ENCODE data around the gene RABGAP1L. TPM values are rescaled to one million over a fixed set of nuclear protein-coding genes. Genes with fewer than 3 reads are reported as not detected.
"Not testable (repeated sequence)": the region's sequence is repeated elsewhere in the genome, so short reads cannot be mapped to it uniquely, and the experiment has no call there.

The RABGAP1L gene
- total and polyA plus RNA-seq, 4 donors = 33.7 to 128 (median 62.1) TPM

- no CpG with 5 or more reads among the region's 3 CpGs for WGBS (ENCODE audit: insufficient coverage)
- H3K4me1 ChIP-seq (ENCODE audit: control insufficient read depth, insufficient read depth, low read length) = no peaks in the 10 kb centered on the region
- H3K4me3 ChIP-seq (ENCODE audit: low read depth, low read length) = no peak overlapping the region
- no peak for DNase-seq (ENCODE audit: low read depth in 4 of 6, low spot score in 6 of 6)
- H3K27me3 ChIP-seq (ENCODE audit: control insufficient read depth, insufficient read depth, low read length) = no peaks in the 10 kb centered on the region
- no peaks in the 10 kb centered on the region for H3K36me3 ChIP-seq (ENCODE audit: control insufficient read depth, insufficient read depth, low read length)
- H3K9me3 ChIP-seq (ENCODE audit: control insufficient read depth, insufficient read depth, low read length) = no peaks in the 10 kb centered on the region
- no peak overlapping the region for H3K27ac ChIP-seq (ENCODE audit: low read depth, low read length)
These were observed 544.0 kb downstream of the RABGAP1L start for GRCh38 chr1:174703309-174703708.

GRCh38 chr1:174704300-174704699 is 545.0 kb downstream of the RABGAP1L start:
- DNase-seq (ENCODE audit: low read depth in 4 of 6, low spot score in 6 of 6) = no peak
- no peaks in the 10 kb centered on the region for H3K27me3 ChIP-seq (ENCODE audit: control insufficient read depth, insufficient read depth, low read length)
- H3K27ac ChIP-seq (ENCODE audit: low read depth, low read length) = no peak overlapping the region
- H3K4me3 ChIP-seq (ENCODE audit: low read depth, low read length) = no peak overlapping the region
- no peaks in the 10 kb centered on the region for H3K36me3 ChIP-seq (ENCODE audit: control insufficient read depth, insufficient read depth, low read length)
- no peaks in the 10 kb centered on the region for H3K9me3 ChIP-seq (ENCODE audit: control insufficient read depth, insufficient read depth, low read length)
- no CpG with 5 or more reads among the region's 1 CpG for WGBS (ENCODE audit: insufficient coverage)
- H3K4me1 ChIP-seq (ENCODE audit: control insufficient read depth, insufficient read depth, low read length) = no peaks in the 10 kb centered on the region

DNA sequence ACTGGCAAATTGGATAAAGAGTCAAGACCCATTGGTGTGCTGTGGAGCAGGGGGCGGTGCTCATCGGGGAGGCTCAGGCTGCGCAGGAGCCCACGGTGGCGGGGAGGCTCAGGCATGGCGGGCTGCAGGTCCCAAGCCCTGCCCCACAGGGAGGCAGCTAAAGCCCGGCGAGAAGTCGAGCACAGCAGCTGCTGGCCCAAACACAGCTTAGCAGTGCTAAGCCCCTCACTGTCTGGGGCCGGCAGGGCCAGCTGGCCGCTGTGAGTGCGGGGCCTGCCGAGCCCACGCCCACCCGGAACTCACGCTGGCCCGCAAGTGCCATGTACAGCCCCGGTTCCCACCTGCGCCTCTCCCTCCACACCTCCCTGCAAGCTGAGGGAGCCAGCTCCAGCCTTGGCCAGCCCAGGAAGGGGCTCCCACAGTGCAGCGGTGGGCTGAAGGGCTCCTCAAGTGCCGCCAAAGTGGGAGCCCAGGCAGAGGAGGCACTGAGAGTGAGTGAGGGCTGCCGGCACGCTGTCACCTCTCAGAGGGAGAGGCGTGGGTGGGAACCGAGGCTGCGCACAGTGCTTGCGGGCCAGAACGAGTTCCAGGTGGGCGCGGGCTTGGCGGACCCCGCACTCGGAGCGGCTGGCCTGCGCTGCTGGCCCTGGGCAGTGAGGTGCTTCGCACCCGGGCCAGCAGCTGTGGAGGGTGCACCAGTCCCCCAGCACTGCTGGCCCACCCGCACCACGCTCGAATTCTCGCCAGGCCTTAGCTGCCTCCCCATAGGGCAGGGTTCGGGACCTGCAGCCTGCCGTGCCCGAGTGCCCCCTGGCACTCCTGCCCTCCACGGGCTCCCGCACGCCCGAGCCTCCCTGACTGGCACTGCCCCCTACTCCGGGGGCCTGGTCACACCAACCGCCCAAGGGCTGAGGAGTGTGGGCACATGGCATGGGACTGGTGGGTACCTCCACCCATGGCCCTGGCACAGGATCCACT is 551.8 kb downstream of the RABGAP1L start:
- H3K27ac ChIP-seq (ENCODE audit: low read depth, low read length) = no peak overlapping the region

DNA sequence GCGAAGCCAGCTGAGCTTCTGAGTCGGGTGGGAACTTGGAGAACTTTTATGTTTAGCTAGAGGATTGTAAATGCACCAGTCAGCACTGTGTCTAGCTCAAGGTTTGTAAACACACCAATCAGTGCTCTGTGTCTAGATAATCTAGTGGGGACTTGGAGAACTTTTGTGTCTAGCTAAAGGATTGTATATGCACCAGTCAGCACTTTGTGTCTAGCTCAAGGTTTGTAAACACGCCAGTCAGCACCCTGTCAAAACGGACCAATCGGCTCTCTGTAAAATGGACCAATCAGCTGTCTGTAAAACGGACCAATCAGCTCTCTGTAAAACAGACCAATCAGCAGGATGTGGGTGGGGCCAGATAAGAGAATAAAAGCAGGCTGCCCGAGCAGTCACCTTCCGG is 552.5 kb downstream of the RABGAP1L start:
- H3K4me3 ChIP-seq (ENCODE audit: low read depth, low read length); H3K27me3 ChIP-seq (ENCODE audit: control insufficient read depth, insufficient read depth, low read length); DNase-seq (ENCODE audit: low read depth in 4 of 6, low spot score in 6 of 6); H3K36me3 ChIP-seq (ENCODE audit: control insufficient read depth, insufficient read depth, low read length); H3K27ac ChIP-seq (ENCODE audit: low read depth, low read length); H3K9me3 ChIP-seq (ENCODE audit: control insufficient read depth, insufficient read depth, low read length); H3K4me1 ChIP-seq (ENCODE audit: control insufficient read depth, insufficient read depth, low read length): not testable (repeated sequence)
- WGBS (ENCODE audit: insufficient coverage) = 87% methylated on average over 4 of the region's 8 CpGs

More for the DNA sequence above, 551.8 kb downstream of the RABGAP1L start:
- Histone ChIP-seq H3K27me3 (ENCODE audit: control insufficient read depth, insufficient read depth, low read length) (no peaks in the 10 kb centered on the region), H3K36me3 (ENCODE audit: control insufficient read depth, insufficient read depth, low read length) (peaks cover 10% of the 10 kb centered on the region), H3K4me1 (ENCODE audit: control insufficient read depth, insufficient read depth, low read length) (no peaks in the 10 kb centered on the region), H3K4me3 (ENCODE audit: low read depth, low read length) (no peak overlapping the region), H3K9me3 (ENCODE audit: control insufficient read depth, insufficient read depth, low read length) (no peaks in the 10 kb centered on the region)
- no peak for DNase-seq (ENCODE audit: low read depth in 4 of 6, low spot score in 6 of 6)
- WGBS (ENCODE audit: insufficient coverage) = 98% methylated on average over 46 of the region's 50 CpGs

DNA sequence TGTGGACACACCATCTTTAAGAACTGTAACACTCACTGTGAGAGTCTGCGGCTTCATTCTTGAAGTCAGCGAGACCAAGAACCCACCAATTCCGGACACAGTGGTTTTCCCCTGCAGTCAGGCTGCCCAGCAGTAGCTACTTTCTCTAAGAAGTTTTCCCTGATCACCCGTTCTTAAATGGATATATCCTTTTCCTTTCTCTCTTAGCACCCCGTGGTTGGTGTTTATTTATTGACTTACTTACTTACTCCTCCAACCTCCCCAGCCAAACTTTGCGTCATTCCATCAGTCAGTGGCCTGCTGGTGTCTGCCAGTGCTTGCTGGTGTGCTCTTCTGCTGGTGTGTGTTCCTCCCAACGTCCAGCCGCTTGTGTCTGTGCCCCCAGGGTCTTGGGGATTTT is 553.2 kb downstream of the RABGAP1L start:
- no peaks in the 10 kb centered on the region for H3K27me3 ChIP-seq (ENCODE audit: control insufficient read depth, insufficient read depth, low read length)
- no peak overlapping the region for H3K27ac ChIP-seq (ENCODE audit: low read depth, low read length)
- H3K9me3 ChIP-seq (ENCODE audit: control insufficient read depth, insufficient read depth, low read length) = no peaks in the 10 kb centered on the region
- DNase-seq (ENCODE audit: low read depth in 4 of 6, low spot score in 6 of 6) = no peak
- no peaks in the 10 kb centered on the region for H3K4me1 ChIP-seq (ENCODE audit: control insufficient read depth, insufficient read depth, low read length)
- 84% methylated on average over 6 of the region's 8 CpGs for WGBS (ENCODE audit: insufficient coverage)
- H3K36me3 ChIP-seq (ENCODE audit: control insufficient read depth, insufficient read depth, low read length) = peaks cover 10% of the 10 kb centered on the region
- H3K4me3 ChIP-seq (ENCODE audit: low read depth, low read length) = no peak overlapping the region

- Histone ChIP-seq H3K27ac (ENCODE audit: low read depth, low read length) (peak overlapping the region; percentile 49), H3K27me3 (ENCODE audit: control insufficient read depth, insufficient read depth, low read length) (no peaks in the 10 kb centered on the region)
- WGBS (ENCODE audit: insufficient coverage) = 46% methylated on average over 1 of the region's 1 CpG
These were observed 554.5 kb downstream of the RABGAP1L start for GRCh38 chr1:174713796-174714195.

DNA sequence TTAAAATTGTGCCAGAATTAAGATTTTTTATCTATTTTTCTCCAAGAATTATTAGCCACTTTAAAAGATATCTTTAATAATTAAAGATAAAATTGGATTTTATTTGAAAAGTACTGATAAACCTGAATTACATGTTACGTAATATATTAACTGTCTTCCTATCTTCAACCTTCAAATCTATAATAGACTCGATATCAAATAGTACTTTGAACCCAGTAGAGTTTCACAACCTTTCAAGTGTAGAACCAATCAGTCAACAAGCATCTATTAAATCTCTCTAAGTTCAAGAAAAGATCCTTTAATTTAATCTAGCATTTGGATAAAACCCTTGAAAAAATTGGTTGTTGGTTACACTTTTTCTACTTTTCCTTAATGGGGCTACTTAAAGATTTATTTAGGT is 559.9 kb downstream of the RABGAP1L start:
- 100% methylated on average over 2 of the region's 2 CpGs for WGBS (ENCODE audit: insufficient coverage)
- Histone ChIP-seq H3K36me3 (ENCODE audit: control insufficient read depth, insufficient read depth, low read length) (no peaks in the 10 kb centered on the region), H3K27ac (ENCODE audit: low read depth, low read length) (no peak overlapping the region), H3K4me3 (ENCODE audit: low read depth, low read length) (no peak overlapping the region), H3K4me1 (ENCODE audit: control insufficient read depth, insufficient read depth, low read length) (no peaks in the 10 kb centered on the region), H3K27me3 (ENCODE audit: control insufficient read depth, insufficient read depth, low read length) (no peaks in the 10 kb centered on the region), H3K9me3 (ENCODE audit: control insufficient read depth, insufficient read depth, low read length) (no peaks in the 10 kb centered on the region)
- DNase-seq (ENCODE audit: low read depth in 4 of 6, low spot score in 6 of 6) = no peak

More at GRCh38 chr1:174713796-174714195, 554.5 kb downstream of the RABGAP1L start:
- H3K36me3 ChIP-seq (ENCODE audit: control insufficient read depth, insufficient read depth, low read length) = peaks cover 10% of the 10 kb centered on the region
- DNase-seq (ENCODE audit: low read depth in 4 of 6, low spot score in 6 of 6) = peak in 1 of 6 donors; percentile 46
- no peak overlapping the region for H3K4me3 ChIP-seq (ENCODE audit: low read depth, low read length)
- H3K9me3 ChIP-seq (ENCODE audit: control insufficient read depth, insufficient read depth, low read length) = no peaks in the 10 kb centered on the region
- no peaks in the 10 kb centered on the region for H3K4me1 ChIP-seq (ENCODE audit: control insufficient read depth, insufficient read depth, low read length)

GRCh38 chr1:174720618-174721017 is 561.3 kb downstream of the RABGAP1L start:
- Histone ChIP-seq H3K27me3 (ENCODE audit: control insufficient read depth, insufficient read depth, low read length) (no peaks in the 10 kb centered on the region), H3K4me3 (ENCODE audit: low read depth, low read length) (no peak overlapping the region), H3K4me1 (ENCODE audit: control insufficient read depth, insufficient read depth, low read length) (no peaks in the 10 kb centered on the region), H3K27ac (ENCODE audit: low read depth, low read length) (no peak overlapping the region), H3K36me3 (ENCODE audit: control insufficient read depth, insufficient read depth, low read length) (no peaks in the 10 kb centered on the region), H3K9me3 (ENCODE audit: control insufficient read depth, insufficient read depth, low read length) (no peaks in the 10 kb centered on the region)
- no CpG with 5 or more reads among the region's 1 CpG for WGBS (ENCODE audit: insufficient coverage)
- no peak for DNase-seq (ENCODE audit: low read depth in 4 of 6, low spot score in 6 of 6)

DNA sequence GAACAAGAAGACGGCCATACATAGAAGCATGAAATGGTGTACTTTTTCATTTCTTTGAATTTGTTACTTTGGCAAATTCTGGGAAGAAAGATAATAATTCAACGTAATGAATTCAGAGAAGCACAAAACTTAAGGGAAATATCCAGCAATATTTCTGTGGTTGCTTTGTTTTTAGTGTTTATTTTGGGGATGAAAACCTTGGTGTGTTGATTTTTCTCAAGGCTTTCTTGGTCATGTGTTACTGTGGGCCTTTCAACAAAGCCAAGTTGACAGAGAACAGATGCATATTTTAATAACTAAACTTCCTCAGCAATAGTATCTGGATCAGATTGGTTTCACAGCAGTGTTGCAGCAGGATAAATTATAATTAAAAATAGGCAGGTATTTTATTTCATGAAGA is 561.9 kb downstream of the RABGAP1L start:
- Histone ChIP-seq H3K27me3 (ENCODE audit: control insufficient read depth, insufficient read depth, low read length) (no peaks in the 10 kb centered on the region), H3K4me3 (ENCODE audit: low read depth, low read length) (no peak overlapping the region), H3K9me3 (ENCODE audit: control insufficient read depth, insufficient read depth, low read length) (no peaks in the 10 kb centered on the region), H3K27ac (ENCODE audit: low read depth, low read length) (no peak overlapping the region), H3K36me3 (ENCODE audit: control insufficient read depth, insufficient read depth, low read length) (no peaks in the 10 kb centered on the region), H3K4me1 (ENCODE audit: control insufficient read depth, insufficient read depth, low read length) (no peaks in the 10 kb centered on the region)
- 100% methylated on average over 1 of the region's 2 CpGs for WGBS (ENCODE audit: insufficient coverage)
- DNase-seq (ENCODE audit: low read depth in 4 of 6, low spot score in 6 of 6) = no peak

- Histone ChIP-seq H3K27ac (ENCODE audit: low read depth, low read length) (no peak overlapping the region), H3K4me1 (ENCODE audit: control insufficient read depth, insufficient read depth, low read length) (no peaks in the 10 kb centered on the region), H3K27me3 (ENCODE audit: control insufficient read depth, insufficient read depth, low read length) (no peaks in the 10 kb centered on the region), H3K9me3 (ENCODE audit: control insufficient read depth, insufficient read depth, low read length) (no peaks in the 10 kb centered on the region), H3K4me3 (ENCODE audit: low read depth, low read length) (no peak overlapping the region), H3K36me3 (ENCODE audit: control insufficient read depth, insufficient read depth, low read length) (no peaks in the 10 kb centered on the region)
- DNase-seq (ENCODE audit: low read depth in 4 of 6, low spot score in 6 of 6) = no peak
These were observed 564.5 kb downstream of the RABGAP1L start for GRCh38 chr1:174723816-174724215.
